Measurements from ENCODE around the gene C1QTNF2. TPM values are rescaled to one million over a fixed set of nuclear protein-coding genes. Genes with fewer than 3 reads are reported as not detected.

Gene C1QTNF2
- total and polyA plus RNA-seq, 2 of the 8 experiments (the other 6 are each of a cell fraction or from before 2014, with no cell fraction given), result 1.0 to 2.0 TPM

GRCh38 chr5:160366230-160366629 is 4.2 kb downstream of the C1QTNF2 start (continued):
- TF ChIP-seq ASH2L (IDR thresholded peaks at IDR 0.05; ENCODE audit: low read length) (no peak), KDM1A (IDR thresholded peaks at IDR 0.05; ENCODE audit: borderline replicate concordance, low read length) (no peak), MAFK (IDR thresholded peaks at IDR 0.05; ENCODE audit: low read depth, low read length) (no peak), SIX5 (IDR thresholded peaks at IDR 0.05; ENCODE audit: low read depth, low read length) (no peak), CEBPB (IDR thresholded peaks at IDR 0.05; ENCODE audit: low read depth, low read length) (no peak)
